ENCODE data around the gene ADAM12.

DNA sequence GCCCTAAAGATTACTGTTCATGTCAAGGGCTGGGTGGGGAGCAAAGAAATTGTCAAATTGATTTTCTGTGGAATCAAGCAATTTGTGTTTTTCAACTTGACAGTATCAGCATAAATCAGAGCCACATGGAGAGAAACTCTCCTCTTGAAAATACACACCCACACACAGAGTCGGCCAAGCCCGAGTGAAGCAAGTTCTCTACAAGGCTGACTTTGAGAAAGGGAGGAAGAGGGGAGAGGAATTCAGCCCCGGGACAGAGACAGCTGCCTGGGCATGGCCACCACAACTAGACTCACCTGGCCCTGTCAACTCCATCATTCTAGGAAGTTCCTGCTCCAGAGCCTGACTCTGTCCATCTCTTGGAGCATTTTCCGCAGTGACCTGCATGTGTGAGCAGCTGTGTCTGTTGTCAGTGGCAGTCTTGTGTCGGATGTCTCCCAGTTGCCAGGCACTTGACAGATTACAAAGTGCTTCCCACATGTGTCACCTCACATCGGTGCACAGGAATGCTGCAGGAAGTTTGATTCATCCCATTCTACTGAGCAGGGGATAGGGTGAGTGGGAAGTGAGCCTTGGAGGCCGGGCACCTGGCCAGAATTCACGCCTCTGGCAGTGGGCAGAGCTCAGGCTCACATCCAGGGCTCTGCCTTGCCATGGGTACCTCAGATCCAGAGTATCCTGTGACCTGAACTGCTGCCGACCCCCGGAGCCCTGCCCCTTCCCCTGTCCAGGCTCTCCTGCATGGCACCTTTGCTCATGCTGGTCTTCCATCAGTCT is 37.9 kb downstream of the ADAM12 start:
- TF ChIP-seq, protein P1, sequence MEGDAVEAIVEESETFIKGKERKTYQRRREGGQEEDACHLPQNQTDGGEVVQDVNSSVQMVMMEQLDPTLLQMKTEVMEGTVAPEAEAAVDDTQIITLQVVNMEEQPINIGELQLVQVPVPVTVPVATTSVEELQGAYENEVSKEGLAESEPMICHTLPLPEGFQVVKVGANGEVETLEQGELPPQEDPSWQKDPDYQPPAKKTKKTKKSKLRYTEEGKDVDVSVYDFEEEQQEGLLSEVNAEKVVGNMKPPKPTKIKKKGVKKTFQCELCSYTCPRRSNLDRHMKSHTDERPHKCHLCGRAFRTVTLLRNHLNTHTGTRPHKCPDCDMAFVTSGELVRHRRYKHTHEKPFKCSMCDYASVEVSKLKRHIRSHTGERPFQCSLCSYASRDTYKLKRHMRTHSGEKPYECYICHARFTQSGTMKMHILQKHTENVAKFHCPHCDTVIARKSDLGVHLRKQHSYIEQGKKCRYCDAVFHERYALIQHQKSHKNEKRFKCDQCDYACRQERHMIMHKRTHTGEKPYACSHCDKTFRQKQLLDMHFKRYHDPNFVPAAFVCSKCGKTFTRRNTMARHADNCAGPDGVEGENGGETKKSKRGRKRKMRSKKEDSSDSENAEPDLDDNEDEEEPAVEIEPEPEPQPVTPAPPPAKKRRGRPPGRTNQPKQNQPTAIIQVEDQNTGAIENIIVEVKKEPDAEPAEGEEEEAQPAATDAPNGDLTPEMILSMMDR (IDR thresholded peaks at IDR 0.05; ENCODE audit: insufficient read depth, low read depth, low read length) = no peak
- no peak for TF ChIP-seq EZH2 (IDR thresholded peaks at IDR 0.05; ENCODE audit: insufficient read depth, low read length)

Data from astrocyte (in vitro differentiated cells and primary cell).